Peyer's patch (tissue), 4 donors: Measurements from ENCODE around the gene TNFRSF14. TPM values are rescaled to one million over a fixed set of nuclear protein-coding genes. Genes with fewer than 3 reads are reported as not detected.

Source experiments
- DNase-seq, 3 donors: peaks; one replicate each; pipeline ENCODE4 v3.0.0-alpha.2; 2017 to 2019
- H3K27ac ChIP-seq, 4 donors: fragments of 200-600 bp; sonication (generic); one replicate each; pipeline ENCODE4 v1.5.1; 2016 to 2019
- H3K27me3 ChIP-seq, 2 donors: fragments of 200-600 bp; sonication (generic); one replicate each; pipeline ENCODE4 v1.5.1; 2019
- H3K36me3 ChIP-seq, 3 donors: fragments of 200-600 bp; sonication (generic); one replicate each; pipeline ENCODE4 v1.5.1; 2016 to 2019
- H3K4me1 ChIP-seq, 4 donors: fragments of 200-600 bp; sonication (generic); one replicate each; pipeline ENCODE4 v1.5.1; 2016 to 2019
- H3K4me3 ChIP-seq, 4 donors: fragments of 200-600 bp; sonication (generic); 1 replicate in 3 of 4; 2 replicates in 1 of 4; pipeline ENCODE4 v1.5.1; 2016 to 2019; ENCODE audit warnings: mild to moderate bottlenecking in 1 of 4
- H3K9me3 ChIP-seq, 4 donors: fragments of 200-600 bp; sonication (generic); one replicate each; pipeline ENCODE4 v1.5.1; 2016 to 2019; ENCODE audit warnings: mild to moderate bottlenecking in 1 of 4
- CTCF ChIP-seq, 6 experiments: fragments of 450-650 bp in 4 of 6; fragments of 200-600 bp in 2 of 6; sonication (generic) in 1 of 6; IDR thresholded peaks; one replicate each; pipeline ENCODE4 v1.5.1; 2017 to 2019; ENCODE audit warnings: antibody characterized with exemption in 6 of 6, mild to moderate bottlenecking in 3 of 6, moderate library complexity in 1 of 6
- POLR2A ChIP-seq, 2 donors: fragments of 450-650 bp; IDR thresholded peaks; one replicate each; pipeline ENCODE4 v1.5.1; 2017; ENCODE audit warnings: antibody characterized with exemption in 2 of 2, mild to moderate bottlenecking in 2 of 2, moderate library complexity in 2 of 2
- total RNA-seq, 4 donors: library from RNA; depleted of rRNA; stranded (reverse); fragments of >200 nt; gene quantifications; one replicate each; pipeline ENCODE4 v1.1.0, GENCODE V29; 2016

Gene TNFRSF14
- total RNA-seq, 4 donors from 2014 or later = 231 to 532 (median 316) TPM

- H3K9me3 ChIP-seq = no peaks in the 10 kb centered on the region
- no peak for TF ChIP-seq POLR2A (IDR thresholded peaks at IDR 0.05)
- no peak for TF ChIP-seq CTCF (IDR thresholded peaks at IDR 0.05)
- H3K4me3 ChIP-seq = peak overlapping the region in 3 of 4 donors; percentile 15 to 89 (median 80)
- peaks cover 0 to 28% (median 0%) of the 10 kb centered on the region in 3 donors for H3K36me3 ChIP-seq
- H3K27me3 ChIP-seq = no peaks in the 10 kb centered on the region
- peak in 2 of 3 donors; percentile 50 to 78 for DNase-seq
- H3K4me1 ChIP-seq = peaks cover 0 to 43% (median 23%) of the 10 kb centered on the region in 4 donors
- H3K27ac ChIP-seq = peak overlapping the region in 3 of 4 donors; percentile 12 to 47 (median 22)
Observed at GRCh38 chr1:2523891-2524609, 32.1 kb upstream of the TNFRSF14 start.

- H3K27ac ChIP-seq = peak overlapping the region; percentile 56 to 97 (median 74)
- H3K4me1 ChIP-seq = peaks cover 0 to 57% (median 32%) of the 10 kb centered on the region in 4 donors
- TF ChIP-seq POLR2A (IDR thresholded peaks at IDR 0.05) (no peak), CTCF (IDR thresholded peaks at IDR 0.05) (no peak)
- H3K36me3 ChIP-seq = peaks cover 0 to 13% (median 0%) of the 10 kb centered on the region in 3 donors
- peaks cover 0 to 3% of the 10 kb centered on the region in 2 donors for H3K27me3 ChIP-seq
- no peaks in the 10 kb centered on the region for H3K9me3 ChIP-seq
- no peak for DNase-seq
- peak overlapping the region; percentile 68 to 89 (median 83) for H3K4me3 ChIP-seq
Observed at GRCh38 chr1:2525572-2525919, 30.6 kb upstream of the TNFRSF14 start.

- DNase-seq = peak; percentile 92 to 97 (median 95)
- H3K4me3 ChIP-seq = peak within 1 kb of the TSS; percentile 68 to 89 (median 83)
- peaks cover 0 to 64% (median 37%) of the 10 kb centered on the region in 4 donors for H3K4me1 ChIP-seq
Observed at GRCh38 chr1:2525920-2526823, 30.0 kb upstream of the TNFRSF14 start, which contains the start of gene PANK4. PANK4 (minus strand) TSS chr1:2526596; CDS start chr1:2526587, 9 bp downstream.

GRCh38 chr1:2526824-2527555 lies 29.2 kb upstream of the TNFRSF14 start:
- H3K27me3 ChIP-seq = peaks cover 0 to 17% of the 10 kb centered on the region in 2 donors
- no peak for TF ChIP-seq POLR2A (IDR thresholded peaks at IDR 0.05)
- TF ChIP-seq CTCF (IDR thresholded peaks at IDR 0.05) = no peak
- no peaks in the 10 kb centered on the region for H3K9me3 ChIP-seq
- H3K36me3 ChIP-seq = no peaks in the 10 kb centered on the region
- peak in 1 of 3 donors; percentile 65 for DNase-seq
- peak overlapping the region in 3 of 4 donors; percentile 64 to 97 (median 84) for H3K27ac ChIP-seq
- peak overlapping the region; percentile 68 to 89 (median 83) for H3K4me3 ChIP-seq
- peaks cover 0 to 66% (median 37%) of the 10 kb centered on the region in 4 donors for H3K4me1 ChIP-seq

More at GRCh38 chr1:2525920-2526823, 30.0 kb upstream of the TNFRSF14 start, which contains the start of gene PANK4:
- H3K27me3 ChIP-seq = peaks cover 0 to 9% of the 10 kb centered on the region in 2 donors
- H3K27ac ChIP-seq = peak within 1 kb of the TSS; percentile 56 to 97 (median 74)
- TF ChIP-seq CTCF (IDR thresholded peaks at IDR 0.05) = peak in 4 of 6 experiments; percentile 6 to 49 (median 40)
- TF ChIP-seq POLR2A (IDR thresholded peaks at IDR 0.05) = peak; percentile 36 to 60
- peaks cover 0 to 6% (median 0%) of the 10 kb centered on the region in 3 donors for H3K36me3 ChIP-seq
- no peaks in the 10 kb centered on the region for H3K9me3 ChIP-seq

- Histone ChIP-seq H3K27me3 (peaks cover 0 to 17% of the 10 kb centered on the region in 2 donors), H3K27ac (no peak overlapping the region), H3K9me3 (no peaks in the 10 kb centered on the region), H3K36me3 (no peaks in the 10 kb centered on the region), H3K4me3 (no peak overlapping the region), H3K4me1 (peaks cover 0 to 66% (median 37%) of the 10 kb centered on the region in 4 donors)
- TF ChIP-seq POLR2A (IDR thresholded peaks at IDR 0.05) (no peak), CTCF (IDR thresholded peaks at IDR 0.05) (no peak)
- DNase-seq = no peak
Observed at GRCh38 chr1:2527556-2527860, 28.7 kb upstream of the TNFRSF14 start.
